SH-SY5Y (cell line): ENCODE results near the gene SLC37A3.

Source experiments
- GATA2 ChIP-seq: IDR thresholded peaks from 2 replicates; pipeline ENCODE4 v1.6.1; 2011; ENCODE audit warnings: mild to moderate bottlenecking, low read depth, low read length
- GATA3 ChIP-seq: IDR thresholded peaks from 2 replicates; pipeline ENCODE4 v1.6.1; 2011; ENCODE audit warnings: low read depth, mild to moderate bottlenecking, low read length, moderate library complexity

- TF ChIP-seq GATA2 (no peak), GATA3 (no peak)
These were observed 8.3 kb downstream of the SLC37A3 start for GRCh38 chr7:140390034-140390433.
